Kidney (tissue), 14 donors: ENCODE measurements around the gene SLC18A2. TPM values are rescaled to one million over a fixed set of nuclear protein-coding genes. Genes with fewer than 3 reads are reported as not detected.

ENCODE experiments used
- DNase-seq, 5 donors: peaks; one replicate each; pipeline ENCODE4 v3.0.0-alpha.2; 2013 to 2020
- FAIRE-seq: peaks from 2 replicates; lab custom pipeline; 2012; peaks lifted over from hg19 to GRCh38; lab: Jason Lieb, UNC
- H3K27ac ChIP-seq, 2 donors: one replicate each; pipeline ENCODE4 v1.7.0; 2013; ENCODE audit warnings: low read depth in 2 of 2, low read length in 2 of 2, inconsistent platforms in 1 of 2
- H3K27me3 ChIP-seq: one replicate; pipeline ENCODE4 v1.7.1; 2013; ENCODE audit warnings: low read length, inconsistent platforms; ENCODE audit not compliant: control insufficient read depth, insufficient read depth
- H3K36me3 ChIP-seq, 3 donors: one replicate each; pipeline versions ENCODE4 v1.7.0 to v1.7.1; 2013; ENCODE audit warnings: low read length in 3 of 3, control low read depth in 1 of 3, inconsistent platforms in 1 of 3; ENCODE audit not compliant: insufficient read depth in 3 of 3, control insufficient read depth in 2 of 3
- H3K4me1 ChIP-seq, 3 donors: one replicate each; pipeline versions ENCODE4 v1.7.0 to v1.7.1; 2013; ENCODE audit warnings: low read length in 3 of 3, inconsistent platforms in 1 of 3, low read depth in 1 of 3; ENCODE audit not compliant: control insufficient read depth in 2 of 3, insufficient read depth in 2 of 3
- H3K4me3 ChIP-seq, 3 donors: one replicate each; pipeline versions ENCODE4 v1.7.0 to v1.8.1; 2013; ENCODE audit warnings: low read length in 3 of 3, control low read depth in 1 of 3, inconsistent platforms in 1 of 3
- H3K9ac ChIP-seq, 3 donors: one replicate each; pipeline versions ENCODE4 v1.7.0 to v1.7.1; 2013; ENCODE audit warnings: low read length in 3 of 3, control low read depth in 1 of 3, inconsistent platforms in 1 of 3
- H3K9me3 ChIP-seq, 3 donors: one replicate each; pipeline versions ENCODE4 v1.7.0 to v1.7.1; 2013; ENCODE audit warnings: low read length in 3 of 3, control low read depth in 1 of 3, inconsistent platforms in 1 of 3; ENCODE audit not compliant: control insufficient read depth in 2 of 3, insufficient read depth in 1 of 3
- CTCF ChIP-seq: IDR thresholded peaks from 3 replicates; pipeline ENCODE4 v1.5.1; 2012; ENCODE audit warnings: mild to moderate bottlenecking, moderate library complexity, borderline replicate concordance; ENCODE audit not compliant: insufficient read depth; ENCODE audit errors: extremely low read depth
- intact Hi-C: fragments of 100-400 bp; cut with DNase I; formaldehyde crosslinking; loops from one replicate; pipeline ENCODE4 v1.11.1; 2022
- polyA plus RNA-seq: library from polyadenylated mRNA; stranded (reverse); fragments of 350-450 nt; fragmentation: Illumina TruSeq; extraction: RNeasy Lipid Tissue Mini Kit (QIAGEN cat#74804); gene quantifications from one replicate; pipeline ENCODE4 v1.2.3, GENCODE V29; 2014; ENCODE audit warnings: low read depth, low replicate concordance; ENCODE audit not compliant: insufficient read depth
- total RNA-seq: library from RNA; stranded (reverse); fragmentation: NEBNext Ultra II Directional; extraction: Animal tissue kit (Norgen Biotek cat#: 25700); gene quantifications from one replicate; pipeline ENCODE4 v1.2.1, GENCODE V29; 2021
- donor health status: control.
- donor health status: control.
- donor health status: control.
- donor health status: control.
- donor health status: control.
- donor health status: DM: yes; HTN: yes; CAD: no.
- donor health status: Normal renal cell carcinoma (clear cell type).

The SLC18A2 gene
- total and polyA plus RNA-seq, 2 donors from 2014 or later = 0.15 to 4.6 TPM

- no peak overlapping the region for H3K27ac ChIP-seq
- no peaks in the 10 kb centered on the region for H3K27me3 ChIP-seq
- FAIRE-seq (no peak), DNase-seq (no peak)
- no peaks in the 10 kb centered on the region for H3K36me3 ChIP-seq
- H3K9ac ChIP-seq = no peak overlapping the region
- intact Hi-C loops = no loop called here
- H3K4me3 ChIP-seq = no peak overlapping the region
- no peak for TF ChIP-seq CTCF
- H3K9me3 ChIP-seq = no peaks in the 10 kb centered on the region
- H3K4me1 ChIP-seq = peaks cover 0 to 2% (median 0%) of the 10 kb centered on the region in 3 donors
Measured at GRCh38 chr10:117255835-117256460, 15.0 kb downstream of the SLC18A2 start.

DNA sequence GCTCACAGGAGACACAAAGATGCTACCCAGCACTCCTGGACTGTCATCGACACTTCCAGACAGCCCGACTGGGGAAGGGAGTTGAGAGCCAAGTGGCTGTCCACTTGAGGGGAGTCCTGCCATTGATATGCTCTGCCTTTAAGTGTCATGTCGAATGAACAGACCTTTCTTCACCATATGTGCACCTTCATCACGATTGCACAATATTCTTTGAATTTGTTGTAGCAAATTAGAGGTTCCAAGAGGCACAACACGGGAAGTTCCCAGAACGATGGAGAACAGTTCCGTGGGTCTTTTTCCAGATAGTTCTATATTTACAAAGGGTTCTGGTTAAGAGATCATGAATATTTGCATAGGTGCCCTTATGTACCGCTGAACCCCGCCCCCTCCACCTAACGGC lies 16.0 kb downstream of the SLC18A2 start:
- Histone ChIP-seq H3K36me3 (no peaks in the 10 kb centered on the region), H3K27ac (no peak overlapping the region), H3K9me3 (no peaks in the 10 kb centered on the region), H3K9ac (no peak overlapping the region), H3K4me1 (peaks cover 0 to 2% (median 0%) of the 10 kb centered on the region in 3 donors), H3K27me3 (no peaks in the 10 kb centered on the region), H3K4me3 (no peak overlapping the region)
- no peak for TF ChIP-seq CTCF
- no peak for DNase-seq
- no peak for FAIRE-seq
- intact Hi-C loops = no loop called here

- intact Hi-C loops = no loop called here
- FAIRE-seq (no peak), DNase-seq (peak in 1 of 5 donors; percentile 47)
- Histone ChIP-seq H3K4me1 (peaks cover 0 to 2% (median 0%) of the 10 kb centered on the region in 3 donors), H3K9ac (no peak overlapping the region), H3K27ac (no peak overlapping the region), H3K36me3 (no peaks in the 10 kb centered on the region), H3K27me3 (no peaks in the 10 kb centered on the region), H3K4me3 (no peak overlapping the region), H3K9me3 (no peaks in the 10 kb centered on the region)
- TF ChIP-seq CTCF = no peak
Measured at GRCh38 chr10:117257721-117258120, 16.8 kb downstream of the SLC18A2 start.
